ENCODE data around the gene RPL18A. TPM values are rescaled to one million over a fixed set of nuclear protein-coding genes. Genes with fewer than 3 reads are reported as not detected.

The RPL18A gene
- total RNA-seq, 1 donor: 1,903 TPM

DNA sequence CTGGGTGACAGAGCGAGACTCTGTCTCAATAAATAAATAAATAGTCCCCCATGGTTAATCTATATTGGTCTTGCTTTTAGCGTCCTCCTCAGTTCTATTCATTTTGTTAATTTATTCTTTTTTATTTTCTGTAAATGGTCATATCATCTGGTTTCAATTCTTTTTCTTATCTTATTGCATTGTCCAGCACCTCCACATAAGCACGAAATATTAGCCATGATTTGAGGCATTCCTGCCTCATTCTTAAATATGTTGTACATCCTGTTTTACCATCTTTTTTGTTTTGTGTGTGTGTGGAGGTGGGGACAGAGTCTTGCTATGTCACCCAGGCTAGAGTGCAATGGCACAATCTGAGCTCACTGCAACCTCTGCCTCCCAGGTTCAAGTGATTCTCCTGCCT lies 48.5 kb downstream of the RPL18A start:
- H3K4me3 ChIP-seq (ENCODE audit: low read length): no peak overlapping the region
- no peaks in the 10 kb centered on the region for H3K4me1 ChIP-seq (ENCODE audit: insufficient read depth, low read length)
- H3K9me3 ChIP-seq (ENCODE audit: low read depth, low read length): no peaks in the 10 kb centered on the region
- H3K27me3 ChIP-seq (ENCODE audit: insufficient read depth, low read length): no peaks in the 10 kb centered on the region

DNA sequence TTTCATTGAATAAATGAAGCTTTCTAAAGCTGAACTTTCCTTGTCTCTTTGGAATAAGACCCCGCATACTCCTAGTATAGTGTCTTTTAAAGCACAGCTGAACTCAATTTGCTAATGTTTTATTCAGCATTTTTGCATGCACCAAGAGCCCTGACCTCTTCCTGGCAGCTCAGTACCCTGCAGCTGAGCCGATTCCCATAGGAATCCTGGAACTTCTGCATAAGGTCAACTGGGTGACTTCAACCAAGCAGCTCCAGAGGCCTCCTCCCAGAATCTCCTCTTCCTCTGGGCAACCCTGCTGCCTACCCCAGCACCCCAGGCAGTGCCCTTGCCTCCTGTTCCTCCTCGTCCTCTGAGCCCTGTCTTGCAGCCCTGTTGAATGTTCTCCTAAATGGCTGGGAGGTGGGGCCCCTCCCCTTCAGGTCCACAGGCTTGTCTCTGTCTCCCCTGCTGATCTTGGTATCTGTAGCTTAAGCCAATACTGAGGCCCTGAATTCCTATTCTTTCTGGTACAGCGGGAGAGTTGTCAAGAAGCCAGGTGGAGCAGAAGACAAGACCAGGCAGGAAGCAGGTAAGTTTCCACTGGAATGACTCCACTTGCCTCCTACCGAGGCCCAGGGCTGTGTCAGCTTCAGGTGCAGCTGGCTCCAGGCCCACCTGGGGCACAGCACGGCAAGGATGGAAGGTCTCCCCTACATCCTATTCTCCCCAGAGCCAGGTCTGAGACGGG lies 49.5 kb downstream of the RPL18A start:
- Histone ChIP-seq H3K27me3 (ENCODE audit: insufficient read depth, low read length) (no peaks in the 10 kb centered on the region), H3K9me3 (ENCODE audit: low read depth, low read length) (no peaks in the 10 kb centered on the region), H3K4me3 (ENCODE audit: low read length) (no peak overlapping the region), H3K4me1 (ENCODE audit: insufficient read depth, low read length) (no peaks in the 10 kb centered on the region)

DNA sequence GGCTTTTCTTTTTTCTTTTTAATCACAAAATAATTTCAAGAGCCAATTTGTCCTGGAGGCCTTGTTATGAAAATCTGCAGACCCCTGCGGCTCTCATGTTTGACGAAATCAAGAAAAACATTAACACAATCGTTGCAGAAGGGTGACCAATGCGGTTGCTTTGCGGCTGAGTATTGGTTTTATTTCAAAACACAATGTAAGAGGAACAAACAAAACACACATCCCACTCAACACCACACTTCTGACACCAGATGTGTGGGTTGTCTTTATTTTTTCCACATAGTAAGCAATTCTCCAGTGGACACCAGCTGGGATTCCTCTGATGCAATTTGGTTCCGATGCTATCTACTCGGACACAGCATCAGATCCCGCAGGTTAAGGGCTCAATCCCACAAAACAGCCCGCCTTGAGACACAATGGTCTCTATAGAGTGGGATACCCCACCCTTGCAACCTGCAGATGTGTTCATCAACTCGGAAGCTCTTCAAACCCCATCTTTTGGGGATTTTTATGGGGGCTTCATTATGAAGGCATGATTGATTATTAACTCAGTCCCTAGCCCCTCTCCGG lies 51.2 kb downstream of the RPL18A start:
- H3K9me3 ChIP-seq (ENCODE audit: low read depth, low read length): no peaks in the 10 kb centered on the region
- no peaks in the 10 kb centered on the region for H3K4me1 ChIP-seq (ENCODE audit: insufficient read depth, low read length)
- no peak overlapping the region for H3K4me3 ChIP-seq (ENCODE audit: low read length)
- no peaks in the 10 kb centered on the region for H3K27me3 ChIP-seq (ENCODE audit: insufficient read depth, low read length)

Other genes starting within 250 kb of the RPL18A start
- under 0.01 TPM for gene UNC13A, start 171.6 kb upstream of the RPL18A start, total RNA-seq
- 18.8 TPM for gene MAP1S, start 140.4 kb upstream of the RPL18A start, total RNA-seq
- gene FCHO1, start 108.4 kb upstream of the RPL18A start, total RNA-seq: 24.1 TPM
- gene B3GNT3, start 64.8 kb upstream of the RPL18A start, total RNA-seq: 0.10 TPM
- 0.52 TPM for gene INSL3, start 38.4 kb upstream of the RPL18A start, total RNA-seq
- gene JAK3, start 11.9 kb upstream of the RPL18A start, total RNA-seq: 61.1 TPM
- 0.21 TPM for gene SLC5A5, start 12.0 kb downstream of the RPL18A start, total RNA-seq
- gene CCDC124, start 73.1 kb downstream of the RPL18A start, total RNA-seq: 13.2 TPM
- gene KCNN1, start 107.2 kb downstream of the RPL18A start, total RNA-seq: under 0.01 TPM
- 123 TPM for gene ARRDC2, start 148.3 kb downstream of the RPL18A start, total RNA-seq
- gene IL12RB1, start 227.0 kb downstream of the RPL18A start, total RNA-seq: 26.9 TPM
- gene MAST3, start 237.9 kb downstream of the RPL18A start, total RNA-seq: 6.7 TPM

All from mononuclear cell (primary cell).